H1 (cell line): ENCODE data around the gene GDPD5. TPM values are rescaled to one million over a fixed set of nuclear protein-coding genes. Genes with fewer than 3 reads are reported as not detected.

Experiments used
- CHD1 ChIP-seq: IDR thresholded peaks from 2 replicates; pipeline ENCODE4 v1.6.1; 2012; ENCODE audit warnings: low read depth, low read length, improper control_type of control experiment
- NANOG ChIP-seq: IDR thresholded peaks from 2 replicates; pipeline ENCODE4 v1.6.1; 2011; ENCODE audit warnings: low read length, low read depth, mild to moderate bottlenecking, inconsistent platforms; ENCODE audit not compliant: insufficient read depth, poor library complexity, severe bottlenecking
- SP1 ChIP-seq: IDR thresholded peaks from 2 replicates; pipeline ENCODE4 v1.6.1; 2011; ENCODE audit warnings: low read depth, low read length
- polyA plus RNA-seq, 7 experiments: library from polyadenylated mRNA; depleted of rRNA in 3 of 7; stranded (reverse) in 5 of 7; unstranded in 2 of 7; fragments of >200 nt in 5 of 7; fragments of 200-250 nt in 2 of 7; gene quantifications; 1 replicate in 5 of 7; 2 replicates in 1 of 7; 4 replicates in 1 of 7; pipeline versions ENCODE4 v1.2.1 to v1.2.3, GENCODE V29; 2011 to 2013; ENCODE audit warnings: missing spikeins in 2 of 7, mixed read lengths in 2 of 7
- total RNA-seq: library from RNA; stranded (reverse); fragmentation: NEBNext Ultra II Directional; extraction: Animal tissue kit (Norgen Biotek cat#: 25700); gene quantifications from 2 replicates; pipeline ENCODE4 v1.2.1, GENCODE V29; 2021
- TF ChIP-seq, protein P1 (sequence below): fragments of 300-600 bp; sonication (generic); IDR thresholded peaks from 2 replicates; pipeline ENCODE4 v1.7.1; 2012; ENCODE audit warnings: low read length, moderate library complexity, mild to moderate bottlenecking, inconsistent platforms; ENCODE audit not compliant: insufficient replicate concordance

The GDPD5 gene
- total and polyA plus RNA-seq, 2 of the 8 experiments (the other 6 are each of a cell fraction or from before 2014, with no cell fraction given): 7.8 to 8.6 TPM

- TF ChIP-seq, protein P1, sequence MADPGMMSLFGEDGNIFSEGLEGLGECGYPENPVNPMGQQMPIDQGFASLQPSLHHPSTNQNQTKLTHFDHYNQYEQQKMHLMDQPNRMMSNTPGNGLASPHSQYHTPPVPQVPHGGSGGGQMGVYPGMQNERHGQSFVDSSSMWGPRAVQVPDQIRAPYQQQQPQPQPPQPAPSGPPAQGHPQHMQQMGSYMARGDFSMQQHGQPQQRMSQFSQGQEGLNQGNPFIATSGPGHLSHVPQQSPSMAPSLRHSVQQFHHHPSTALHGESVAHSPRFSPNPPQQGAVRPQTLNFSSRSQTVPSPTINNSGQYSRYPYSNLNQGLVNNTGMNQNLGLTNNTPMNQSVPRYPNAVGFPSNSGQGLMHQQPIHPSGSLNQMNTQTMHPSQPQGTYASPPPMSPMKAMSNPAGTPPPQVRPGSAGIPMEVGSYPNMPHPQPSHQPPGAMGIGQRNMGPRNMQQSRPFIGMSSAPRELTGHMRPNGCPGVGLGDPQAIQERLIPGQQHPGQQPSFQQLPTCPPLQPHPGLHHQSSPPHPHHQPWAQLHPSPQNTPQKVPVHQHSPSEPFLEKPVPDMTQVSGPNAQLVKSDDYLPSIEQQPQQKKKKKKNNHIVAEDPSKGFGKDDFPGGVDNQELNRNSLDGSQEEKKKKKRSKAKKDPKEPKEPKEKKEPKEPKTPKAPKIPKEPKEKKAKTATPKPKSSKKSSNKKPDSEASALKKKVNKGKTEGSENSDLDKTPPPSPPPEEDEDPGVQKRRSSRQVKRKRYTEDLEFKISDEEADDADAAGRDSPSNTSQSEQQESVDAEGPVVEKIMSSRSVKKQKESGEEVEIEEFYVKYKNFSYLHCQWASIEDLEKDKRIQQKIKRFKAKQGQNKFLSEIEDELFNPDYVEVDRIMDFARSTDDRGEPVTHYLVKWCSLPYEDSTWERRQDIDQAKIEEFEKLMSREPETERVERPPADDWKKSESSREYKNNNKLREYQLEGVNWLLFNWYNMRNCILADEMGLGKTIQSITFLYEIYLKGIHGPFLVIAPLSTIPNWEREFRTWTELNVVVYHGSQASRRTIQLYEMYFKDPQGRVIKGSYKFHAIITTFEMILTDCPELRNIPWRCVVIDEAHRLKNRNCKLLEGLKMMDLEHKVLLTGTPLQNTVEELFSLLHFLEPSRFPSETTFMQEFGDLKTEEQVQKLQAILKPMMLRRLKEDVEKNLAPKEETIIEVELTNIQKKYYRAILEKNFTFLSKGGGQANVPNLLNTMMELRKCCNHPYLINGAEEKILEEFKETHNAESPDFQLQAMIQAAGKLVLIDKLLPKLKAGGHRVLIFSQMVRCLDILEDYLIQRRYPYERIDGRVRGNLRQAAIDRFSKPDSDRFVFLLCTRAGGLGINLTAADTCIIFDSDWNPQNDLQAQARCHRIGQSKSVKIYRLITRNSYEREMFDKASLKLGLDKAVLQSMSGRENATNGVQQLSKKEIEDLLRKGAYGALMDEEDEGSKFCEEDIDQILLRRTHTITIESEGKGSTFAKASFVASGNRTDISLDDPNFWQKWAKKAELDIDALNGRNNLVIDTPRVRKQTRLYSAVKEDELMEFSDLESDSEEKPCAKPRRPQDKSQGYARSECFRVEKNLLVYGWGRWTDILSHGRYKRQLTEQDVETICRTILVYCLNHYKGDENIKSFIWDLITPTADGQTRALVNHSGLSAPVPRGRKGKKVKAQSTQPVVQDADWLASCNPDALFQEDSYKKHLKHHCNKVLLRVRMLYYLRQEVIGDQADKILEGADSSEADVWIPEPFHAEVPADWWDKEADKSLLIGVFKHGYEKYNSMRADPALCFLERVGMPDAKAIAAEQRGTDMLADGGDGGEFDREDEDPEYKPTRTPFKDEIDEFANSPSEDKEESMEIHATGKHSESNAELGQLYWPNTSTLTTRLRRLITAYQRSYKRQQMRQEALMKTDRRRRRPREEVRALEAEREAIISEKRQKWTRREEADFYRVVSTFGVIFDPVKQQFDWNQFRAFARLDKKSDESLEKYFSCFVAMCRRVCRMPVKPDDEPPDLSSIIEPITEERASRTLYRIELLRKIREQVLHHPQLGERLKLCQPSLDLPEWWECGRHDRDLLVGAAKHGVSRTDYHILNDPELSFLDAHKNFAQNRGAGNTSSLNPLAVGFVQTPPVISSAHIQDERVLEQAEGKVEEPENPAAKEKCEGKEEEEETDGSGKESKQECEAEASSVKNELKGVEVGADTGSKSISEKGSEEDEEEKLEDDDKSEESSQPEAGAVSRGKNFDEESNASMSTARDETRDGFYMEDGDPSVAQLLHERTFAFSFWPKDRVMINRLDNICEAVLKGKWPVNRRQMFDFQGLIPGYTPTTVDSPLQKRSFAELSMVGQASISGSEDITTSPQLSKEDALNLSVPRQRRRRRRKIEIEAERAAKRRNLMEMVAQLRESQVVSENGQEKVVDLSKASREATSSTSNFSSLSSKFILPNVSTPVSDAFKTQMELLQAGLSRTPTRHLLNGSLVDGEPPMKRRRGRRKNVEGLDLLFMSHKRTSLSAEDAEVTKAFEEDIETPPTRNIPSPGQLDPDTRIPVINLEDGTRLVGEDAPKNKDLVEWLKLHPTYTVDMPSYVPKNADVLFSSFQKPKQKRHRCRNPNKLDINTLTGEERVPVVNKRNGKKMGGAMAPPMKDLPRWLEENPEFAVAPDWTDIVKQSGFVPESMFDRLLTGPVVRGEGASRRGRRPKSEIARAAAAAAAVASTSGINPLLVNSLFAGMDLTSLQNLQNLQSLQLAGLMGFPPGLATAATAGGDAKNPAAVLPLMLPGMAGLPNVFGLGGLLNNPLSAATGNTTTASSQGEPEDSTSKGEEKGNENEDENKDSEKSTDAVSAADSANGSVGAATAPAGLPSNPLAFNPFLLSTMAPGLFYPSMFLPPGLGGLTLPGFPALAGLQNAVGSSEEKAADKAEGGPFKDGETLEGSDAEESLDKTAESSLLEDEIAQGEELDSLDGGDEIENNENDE: no peak
- TF ChIP-seq NANOG: no peak
- TF ChIP-seq SP1: no peak
- TF ChIP-seq CHD1: no peak
These were observed 90.2 kb downstream of the GDPD5 start (continued) for GRCh38 chr11:75435571-75435925.
